ENCODE data around the gene TENM3.

The TENM3 gene

GRCh38 chr4:182231080-182231479, 12.1 kb upstream of the TENM3 start:
- Histone ChIP-seq H2BK120ac (ENCODE audit: low read depth, low read length) (no peak overlapping the region), H2BK12ac (ENCODE audit: low read length) (no peak overlapping the region), H2BK15ac (ENCODE audit: low read length) (no peak overlapping the region), H3K4ac (ENCODE audit: low read length) (no peak overlapping the region), H3K27me3 (ENCODE audit: control insufficient read depth in 3 of 3, insufficient read depth in 3 of 3, low read depth in 1 of 3, low read length in 3 of 3) (no peaks in the 10 kb centered on the region), H3K4me1 (ENCODE audit: control insufficient read depth in 2 of 2, insufficient read depth in 1 of 2, low read depth in 1 of 2, low read length in 2 of 2) (peaks cover 0 to 7% of the 10 kb centered on the region in 2 donors), H3K27ac (replicated peaks; ENCODE audit: low read length) (no peak overlapping the region), H2AK5ac (ENCODE audit: low read depth, low read length) (no peak overlapping the region), H2AFZ (ENCODE audit: low read length) (no peak overlapping the region), H3K4me3 (ENCODE audit: low read length in 2 of 2) (no peak overlapping the region), H3K18ac (ENCODE audit: low read length) (no peak overlapping the region), H3K9me3 (replicated peaks in 1 of 2; ENCODE audit: control insufficient read depth in 2 of 2, insufficient read depth in 1 of 2, low read depth in 1 of 2, low read length in 2 of 2) (no peaks in the 10 kb centered on the region), H2BK5ac (ENCODE audit: low read length) (no peak overlapping the region), H3K23ac (ENCODE audit: low read depth, low read length, poor library complexity) (no peak overlapping the region), H3K36me3 (replicated peaks in 1 of 2; ENCODE audit: control insufficient read depth in 2 of 2, insufficient read depth in 2 of 2, low read length in 2 of 2) (peaks cover 0 to 14% of the 10 kb centered on the region in 2 donors), H3K14ac (ENCODE audit: low read length) (no peak overlapping the region), H3K9ac (ENCODE audit: low read depth, low read length, poor library complexity) (no peak overlapping the region), H3K4me2 (ENCODE audit: insufficient read depth, low read length, poor library complexity, severe bottlenecking) (no peak overlapping the region), H4K8ac (ENCODE audit: low read depth, low read length) (no peak overlapping the region), H3K79me1 (ENCODE audit: low read depth, low read length) (peaks cover 1% of the 10 kb centered on the region), H4K91ac (ENCODE audit: low read depth, low read length, poor library complexity) (no peak overlapping the region)
- DNase-seq (ENCODE audit: low spot score) = no peak
- WGBS, 2 donors (ENCODE audit: extremely low coverage in 2 of 2, insufficient read length in 2 of 2, insufficient replicate concordance in 1 of 2) = no CpG with 5 or more reads among the region's 4 CpGs

GRCh38 chr4:182231496-182231895, 11.7 kb upstream of the TENM3 start:
- H2BK12ac ChIP-seq (ENCODE audit: low read length) = no peak overlapping the region
- H3K4ac ChIP-seq (ENCODE audit: low read length) = no peak overlapping the region
- no peaks in the 10 kb centered on the region for H3K27me3 ChIP-seq (ENCODE audit: control insufficient read depth in 3 of 3, insufficient read depth in 3 of 3, low read depth in 1 of 3, low read length in 3 of 3)
- no peak overlapping the region for H2BK5ac ChIP-seq (ENCODE audit: low read length)
- no peak overlapping the region for H3K4me2 ChIP-seq (ENCODE audit: insufficient read depth, low read length, poor library complexity, severe bottlenecking)
- H4K91ac ChIP-seq (ENCODE audit: low read depth, low read length, poor library complexity) = no peak overlapping the region
- no peak overlapping the region for H4K8ac ChIP-seq (ENCODE audit: low read depth, low read length)
- peak overlapping the region; percentile 61 for H3K23ac ChIP-seq (ENCODE audit: low read depth, low read length, poor library complexity)
- no peak overlapping the region for H3K4me3 ChIP-seq (ENCODE audit: low read length in 2 of 2)
- no peak overlapping the region for H3K18ac ChIP-seq (ENCODE audit: low read length)
- H3K79me1 ChIP-seq (ENCODE audit: low read depth, low read length) = peaks cover 1% of the 10 kb centered on the region
- H3K27ac ChIP-seq (replicated peaks; ENCODE audit: low read length) = no peak overlapping the region
- no peak overlapping the region for H2BK120ac ChIP-seq (ENCODE audit: low read depth, low read length)
- no peak overlapping the region for H2BK15ac ChIP-seq (ENCODE audit: low read length)
- H2AK5ac ChIP-seq (ENCODE audit: low read depth, low read length) = no peak overlapping the region
- no peaks in the 10 kb centered on the region for H3K9me3 ChIP-seq (replicated peaks in 1 of 2; ENCODE audit: control insufficient read depth in 2 of 2, insufficient read depth in 1 of 2, low read depth in 1 of 2, low read length in 2 of 2)
- H3K14ac ChIP-seq (ENCODE audit: low read length) = no peak overlapping the region
- H2AFZ ChIP-seq (ENCODE audit: low read length) = no peak overlapping the region
- H3K4me1 ChIP-seq (ENCODE audit: control insufficient read depth in 2 of 2, insufficient read depth in 1 of 2, low read depth in 1 of 2, low read length in 2 of 2) = peaks cover 0 to 7% of the 10 kb centered on the region in 2 donors
- no CpG with 5 or more reads among the region's 5 CpGs for whole genome bisulfite sequencing, 2 donors (ENCODE audit: extremely low coverage in 2 of 2, insufficient read length in 2 of 2, insufficient replicate concordance in 1 of 2)
- DNase-seq (ENCODE audit: low spot score) = no peak
- no peak overlapping the region for H3K9ac ChIP-seq (ENCODE audit: low read depth, low read length, poor library complexity)
- H3K36me3 ChIP-seq (replicated peaks in 1 of 2; ENCODE audit: control insufficient read depth in 2 of 2, insufficient read depth in 2 of 2, low read length in 2 of 2) = peaks cover 0 to 14% of the 10 kb centered on the region in 2 donors

GRCh38 chr4:182233310-182234090, 9.7 kb upstream of the TENM3 start:
- Histone ChIP-seq H3K9me3 (replicated peaks in 1 of 2; ENCODE audit: control insufficient read depth in 2 of 2, insufficient read depth in 1 of 2, low read depth in 1 of 2, low read length in 2 of 2) (no peaks in the 10 kb centered on the region), H4K91ac (ENCODE audit: low read depth, low read length, poor library complexity) (no peak overlapping the region), H3K4me2 (ENCODE audit: insufficient read depth, low read length, poor library complexity, severe bottlenecking) (no peak overlapping the region), H2BK15ac (ENCODE audit: low read length) (no peak overlapping the region), H3K18ac (ENCODE audit: low read length) (no peak overlapping the region), H3K4ac (ENCODE audit: low read length) (no peak overlapping the region), H3K79me1 (ENCODE audit: low read depth, low read length) (peaks cover 3% of the 10 kb centered on the region), H3K27me3 (ENCODE audit: control insufficient read depth in 3 of 3, insufficient read depth in 3 of 3, low read depth in 1 of 3, low read length in 3 of 3) (no peaks in the 10 kb centered on the region), H3K14ac (ENCODE audit: low read length) (no peak overlapping the region), H2AK5ac (ENCODE audit: low read depth, low read length) (no peak overlapping the region), H2AFZ (ENCODE audit: low read length) (no peak overlapping the region), H2BK12ac (ENCODE audit: low read length) (no peak overlapping the region), H2BK120ac (ENCODE audit: low read depth, low read length) (no peak overlapping the region), H3K9ac (ENCODE audit: low read depth, low read length, poor library complexity) (peak overlapping the region; percentile 25), H3K4me3 (ENCODE audit: low read length in 2 of 2) (no peak overlapping the region), H3K23ac (ENCODE audit: low read depth, low read length, poor library complexity) (no peak overlapping the region), H4K8ac (ENCODE audit: low read depth, low read length) (no peak overlapping the region), H3K27ac (replicated peaks; ENCODE audit: low read length) (no peak overlapping the region), H3K36me3 (replicated peaks in 1 of 2; ENCODE audit: control insufficient read depth in 2 of 2, insufficient read depth in 2 of 2, low read length in 2 of 2) (peaks cover 2 to 16% of the 10 kb centered on the region in 2 donors), H2BK5ac (ENCODE audit: low read length) (no peak overlapping the region), H3K4me1 (ENCODE audit: control insufficient read depth in 2 of 2, insufficient read depth in 1 of 2, low read depth in 1 of 2, low read length in 2 of 2) (peaks cover 4 to 10% of the 10 kb centered on the region in 2 donors)
- no peak for DNase-seq (ENCODE audit: low spot score)
- WGBS, 2 donors (ENCODE audit: extremely low coverage in 2 of 2, insufficient read length in 2 of 2, insufficient replicate concordance in 1 of 2) = no CpG with 5 or more reads among the region's 12 CpGs

- Histone ChIP-seq H3K18ac (ENCODE audit: low read length) (no peak overlapping the region), H3K9ac (ENCODE audit: low read depth, low read length, poor library complexity) (no peak overlapping the region), H3K79me1 (ENCODE audit: low read depth, low read length) (peaks cover 3% of the 10 kb centered on the region), H3K23ac (ENCODE audit: low read depth, low read length, poor library complexity) (no peak overlapping the region), H3K36me3 (replicated peaks in 1 of 2; ENCODE audit: control insufficient read depth in 2 of 2, insufficient read depth in 2 of 2, low read length in 2 of 2) (peaks cover 2 to 16% of the 10 kb centered on the region in 2 donors), H3K27ac (replicated peaks; ENCODE audit: low read length) (no peak overlapping the region), H3K4me3 (ENCODE audit: low read length in 2 of 2) (no peak overlapping the region), H2BK15ac (ENCODE audit: low read length) (no peak overlapping the region), H3K14ac (ENCODE audit: low read length) (no peak overlapping the region), H2AK5ac (ENCODE audit: low read depth, low read length) (no peak overlapping the region), H3K9me3 (replicated peaks in 1 of 2; ENCODE audit: control insufficient read depth in 2 of 2, insufficient read depth in 1 of 2, low read depth in 1 of 2, low read length in 2 of 2) (no peaks in the 10 kb centered on the region), H2AFZ (ENCODE audit: low read length) (no peak overlapping the region), H2BK12ac (ENCODE audit: low read length) (no peak overlapping the region), H4K91ac (ENCODE audit: low read depth, low read length, poor library complexity) (no peak overlapping the region), H3K27me3 (ENCODE audit: control insufficient read depth in 3 of 3, insufficient read depth in 3 of 3, low read depth in 1 of 3, low read length in 3 of 3) (no peaks in the 10 kb centered on the region), H3K4ac (ENCODE audit: low read length) (no peak overlapping the region), H3K4me1 (ENCODE audit: control insufficient read depth in 2 of 2, insufficient read depth in 1 of 2, low read depth in 1 of 2, low read length in 2 of 2) (peaks cover 4 to 12% of the 10 kb centered on the region in 2 donors), H4K8ac (ENCODE audit: low read depth, low read length) (no peak overlapping the region), H3K4me2 (ENCODE audit: insufficient read depth, low read length, poor library complexity, severe bottlenecking) (no peak overlapping the region), H2BK5ac (ENCODE audit: low read length) (no peak overlapping the region), H2BK120ac (ENCODE audit: low read depth, low read length) (no peak overlapping the region)
- whole genome bisulfite sequencing, 2 donors (ENCODE audit: extremely low coverage in 2 of 2, insufficient read length in 2 of 2, insufficient replicate concordance in 1 of 2) = no CpG with 5 or more reads among the region's 11 CpGs
- DNase-seq (ENCODE audit: low spot score) = no peak
These were observed 8.0 kb upstream of the TENM3 start for GRCh38 chr4:182235021-182235795.

Data from neuronal stem cell (in vitro differentiated cells).